NCI-H774 (cell line): ENCODE results near the gene ELOVL2.
"Not testable (repeated sequence)": the region's sequence is repeated elsewhere in the genome, so short reads cannot be mapped to it uniquely, and the experiment has no call there.

ENCODE experiments used
- DNase-seq: peaks from one replicate; lab custom pipeline; 2025; lab: John Stamatoyannopoulos, UW

ELOVL2 gene, protein sequence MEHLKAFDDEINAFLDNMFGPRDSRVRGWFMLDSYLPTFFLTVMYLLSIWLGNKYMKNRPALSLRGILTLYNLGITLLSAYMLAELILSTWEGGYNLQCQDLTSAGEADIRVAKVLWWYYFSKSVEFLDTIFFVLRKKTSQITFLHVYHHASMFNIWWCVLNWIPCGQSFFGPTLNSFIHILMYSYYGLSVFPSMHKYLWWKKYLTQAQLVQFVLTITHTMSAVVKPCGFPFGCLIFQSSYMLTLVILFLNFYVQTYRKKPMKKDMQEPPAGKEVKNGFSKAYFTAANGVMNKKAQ

DNA sequence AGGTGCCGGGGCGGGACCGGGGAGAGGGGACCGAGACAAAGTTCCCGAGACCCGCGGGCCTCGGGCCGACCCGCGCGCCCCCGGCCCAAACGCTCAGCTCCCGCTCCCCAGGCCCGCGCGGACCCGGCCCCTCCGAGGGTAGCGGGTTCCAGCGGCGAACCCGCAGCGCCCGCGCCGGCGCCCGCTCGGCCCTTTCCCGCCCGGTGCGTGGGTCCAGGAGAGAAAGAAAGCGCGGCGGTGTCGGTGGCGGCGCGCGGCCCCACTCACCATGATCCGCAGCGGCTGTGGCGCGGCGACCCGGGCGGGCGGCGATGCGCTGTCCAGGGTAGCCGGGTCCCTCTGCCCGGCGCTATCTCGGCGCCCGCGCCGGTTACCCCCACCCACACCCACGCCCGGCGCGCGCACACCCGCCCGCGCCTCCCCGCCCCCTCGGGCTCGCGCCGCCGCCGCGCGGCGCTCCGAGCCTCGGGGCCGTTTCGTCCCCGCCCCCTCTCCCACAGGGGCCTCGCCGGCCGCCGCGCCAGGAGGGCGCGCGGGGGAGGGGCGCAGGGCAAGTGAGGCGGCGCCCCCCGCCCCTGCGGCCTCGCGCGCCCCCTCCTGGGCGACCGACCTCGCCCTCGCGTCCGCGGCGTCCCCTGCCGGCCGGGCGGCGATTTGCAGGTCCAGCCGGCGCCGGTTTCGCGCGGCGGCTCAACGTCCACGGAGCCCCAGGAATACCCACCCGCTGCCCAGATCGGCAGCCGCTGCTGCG is at the start of gene ELOVL2:
Gene ELOVL2 (minus strand): TSS at position 345 of the 751 bp plus-strand sequence. CDS start 75 bp downstream, at position 270.
- no peak for DNase-seq

DNA sequence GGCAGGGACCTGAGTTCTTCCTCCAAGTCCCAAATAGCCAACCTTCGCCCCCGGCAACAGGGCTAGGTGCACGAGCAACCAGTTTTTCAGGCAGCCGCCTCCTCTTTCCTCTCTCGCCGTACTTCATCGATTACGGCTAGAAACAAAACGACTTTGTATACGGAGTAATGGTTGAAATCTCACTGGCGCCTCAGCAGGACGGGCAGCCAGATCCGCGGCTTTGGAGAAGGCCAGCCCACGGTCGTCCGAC is 49.2 kb upstream of the ELOVL2 start:
- DNase-seq, result no peak

DNA sequence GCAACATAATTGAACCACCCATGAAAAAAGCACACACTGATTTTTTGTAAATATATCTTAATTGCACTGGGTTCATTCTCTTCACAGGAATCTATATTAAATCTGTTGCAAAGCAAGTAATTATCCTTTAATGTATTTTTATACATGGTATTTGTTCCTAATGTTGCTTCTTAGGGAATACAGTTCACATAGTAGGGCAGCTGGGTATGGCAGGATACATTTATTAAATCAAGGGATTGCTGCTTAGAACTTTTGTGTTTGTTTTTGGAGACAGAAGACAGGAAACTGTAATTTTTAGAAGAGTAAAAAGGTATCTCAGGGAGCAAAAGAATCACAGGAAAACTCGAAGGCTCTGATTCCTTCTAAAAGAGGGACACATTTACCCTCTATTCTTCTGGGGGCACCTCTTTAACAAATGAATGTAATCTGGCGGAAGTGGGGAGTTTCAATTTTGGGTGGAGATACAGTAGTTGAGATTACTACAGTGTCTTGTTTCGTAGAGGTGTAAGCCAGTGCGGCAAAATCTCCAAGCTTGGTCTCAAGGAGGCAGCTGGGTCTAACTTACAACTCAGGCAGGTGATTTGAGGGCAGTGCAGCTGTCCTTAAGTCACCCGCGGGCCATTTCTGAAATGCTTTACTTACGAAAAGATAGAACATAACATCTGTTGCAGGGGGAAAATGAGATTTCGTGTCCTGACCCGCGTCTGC is 48.7 kb upstream of the ELOVL2 start:
- DNase-seq, result no peak

DNA sequence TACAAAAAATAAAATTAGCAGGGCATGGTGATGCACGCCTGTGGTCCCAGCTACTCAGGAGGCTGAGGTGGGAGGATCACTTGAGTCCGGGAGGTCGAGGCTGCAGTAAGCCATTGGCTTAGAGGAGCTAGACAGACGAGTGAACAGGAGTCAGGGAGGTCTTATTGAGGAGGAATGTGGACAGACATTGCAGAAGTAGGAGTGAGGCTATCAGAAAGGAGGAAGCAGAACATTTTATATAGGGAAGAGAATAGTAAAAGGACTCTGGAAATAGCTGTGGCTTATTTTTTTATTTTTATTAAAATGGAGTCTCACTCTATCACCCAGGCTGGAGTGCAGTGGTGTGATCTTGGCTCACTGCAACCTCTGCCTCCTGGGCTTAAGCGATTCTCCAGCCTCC is 47.0 kb upstream of the ELOVL2 start:
- DNase-seq, result not testable (repeated sequence)

DNA sequence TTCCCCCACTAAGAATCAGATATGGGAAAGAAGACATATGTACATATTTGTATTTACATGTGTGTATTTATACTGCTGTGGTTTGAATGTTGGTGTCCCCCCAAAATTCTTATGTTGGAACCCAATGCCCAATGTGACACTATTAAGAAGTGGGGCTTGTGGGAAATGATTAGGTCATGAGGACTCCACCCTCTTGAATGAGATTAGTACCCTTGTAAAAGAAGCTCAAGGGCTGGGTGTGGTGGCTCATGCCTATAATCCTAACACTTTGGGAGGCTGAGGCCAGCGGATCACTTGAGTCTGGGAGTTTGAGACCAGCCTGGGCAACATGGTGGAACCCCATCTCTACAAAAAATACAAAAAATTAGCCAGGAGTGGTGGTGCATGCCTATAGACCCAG is 45.6 kb upstream of the ELOVL2 start:
- no peak for DNase-seq

DNA sequence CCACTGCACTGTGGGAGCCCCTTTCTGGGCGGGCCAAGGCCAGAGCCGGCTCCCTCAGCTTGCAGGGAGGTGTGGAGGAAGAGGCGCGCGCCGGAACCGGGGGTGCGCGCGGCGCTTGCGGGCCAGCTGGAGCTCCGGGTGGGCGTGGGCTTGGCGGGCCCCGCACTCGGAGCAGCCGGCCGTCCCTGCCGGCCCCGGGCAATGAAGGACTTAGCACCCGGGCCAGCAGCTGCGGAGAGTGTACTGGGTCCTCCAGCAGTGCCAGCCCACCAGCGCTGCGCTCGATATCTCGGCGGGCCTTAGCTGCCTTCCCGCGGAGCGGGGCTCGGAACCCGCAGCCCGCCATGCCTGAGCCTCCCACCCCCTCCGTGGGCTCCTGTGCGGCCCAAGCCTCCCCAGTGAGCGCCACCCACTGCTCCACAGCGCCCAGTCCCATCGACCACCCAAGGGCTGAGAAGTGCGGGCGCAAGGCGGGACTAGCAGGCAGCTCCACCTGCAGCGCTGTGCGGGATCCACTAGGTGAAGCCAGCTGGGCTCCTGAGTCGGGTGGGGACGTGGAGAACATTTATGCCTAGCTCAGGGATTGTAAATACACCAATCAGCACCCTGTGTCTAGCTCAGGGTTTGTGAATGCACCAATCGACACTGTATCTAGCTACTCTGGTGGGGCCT is 43.2 kb upstream of the ELOVL2 start:
- DNase-seq, result not testable (repeated sequence)

DNA sequence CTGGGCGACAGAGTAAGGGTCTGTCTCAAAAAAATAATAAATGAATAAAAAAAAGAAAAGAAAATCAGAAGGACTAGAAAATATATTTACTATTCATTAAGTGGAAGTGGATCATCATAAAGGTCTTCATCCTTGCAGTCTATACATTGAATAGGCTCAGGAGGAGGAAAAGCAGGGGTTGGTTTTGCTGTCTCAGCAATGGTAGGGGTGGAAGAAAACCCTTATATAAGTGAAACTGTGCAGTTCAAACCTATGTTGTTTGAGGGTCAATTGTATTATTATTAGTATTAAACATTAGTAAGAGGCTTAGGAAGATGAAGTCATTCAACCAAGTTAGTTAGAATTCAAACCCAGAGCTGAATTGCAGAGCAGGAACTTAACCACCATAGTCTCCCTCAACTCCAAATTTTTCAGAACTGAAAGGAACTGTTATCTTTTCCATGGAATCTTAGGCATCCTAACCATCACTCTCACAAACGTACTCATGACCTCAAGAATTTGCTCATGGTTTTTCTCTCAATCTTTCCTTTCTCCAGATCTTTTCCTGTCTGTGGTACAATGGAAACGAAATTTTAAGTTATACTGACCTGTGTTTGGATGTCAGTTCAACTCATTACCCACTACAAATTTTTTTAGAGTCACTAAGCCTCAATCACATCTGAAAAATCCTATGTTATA is 41.8 kb upstream of the ELOVL2 start:
- DNase-seq, result no peak

DNA sequence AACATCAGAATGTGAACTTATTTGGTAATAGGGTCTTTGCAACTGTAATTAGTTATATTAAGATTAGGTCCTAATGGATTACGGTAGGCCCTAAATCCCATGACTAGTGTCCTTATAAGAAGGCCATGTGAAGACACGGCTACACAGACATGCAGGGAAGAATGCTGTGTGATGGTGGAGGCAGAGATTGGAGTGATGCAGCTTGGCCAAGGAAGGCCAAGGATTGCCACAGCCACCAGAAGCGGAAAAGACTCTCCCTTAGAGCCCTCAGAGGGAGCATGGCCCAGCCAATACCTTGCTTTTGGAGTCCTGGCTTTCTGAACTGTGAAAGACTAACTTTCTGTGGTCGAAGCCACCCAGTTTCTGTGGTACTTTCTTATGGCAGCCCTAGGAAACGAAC is 39.9 kb upstream of the ELOVL2 start:
- DNase-seq, result no peak

DNA sequence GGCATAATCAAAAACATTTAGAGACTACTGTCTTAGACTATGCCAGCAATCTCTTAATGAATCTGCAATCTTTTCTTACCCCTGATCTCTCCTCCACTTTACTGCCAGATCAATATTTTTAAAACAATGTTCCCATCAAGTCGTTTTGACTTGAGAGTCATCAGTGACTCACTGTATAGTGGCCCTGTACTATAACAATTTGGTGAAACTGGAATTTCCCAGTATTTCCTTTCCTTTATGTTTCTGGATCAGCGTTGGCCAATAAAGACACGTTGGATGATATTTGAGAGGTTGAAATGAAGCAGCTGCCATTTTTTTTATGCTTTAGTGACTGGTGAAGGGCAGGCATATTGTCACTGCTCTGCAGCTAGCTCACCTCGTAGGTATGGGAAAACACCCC is 39.4 kb upstream of the ELOVL2 start:
- DNase-seq, result no peak

DNA sequence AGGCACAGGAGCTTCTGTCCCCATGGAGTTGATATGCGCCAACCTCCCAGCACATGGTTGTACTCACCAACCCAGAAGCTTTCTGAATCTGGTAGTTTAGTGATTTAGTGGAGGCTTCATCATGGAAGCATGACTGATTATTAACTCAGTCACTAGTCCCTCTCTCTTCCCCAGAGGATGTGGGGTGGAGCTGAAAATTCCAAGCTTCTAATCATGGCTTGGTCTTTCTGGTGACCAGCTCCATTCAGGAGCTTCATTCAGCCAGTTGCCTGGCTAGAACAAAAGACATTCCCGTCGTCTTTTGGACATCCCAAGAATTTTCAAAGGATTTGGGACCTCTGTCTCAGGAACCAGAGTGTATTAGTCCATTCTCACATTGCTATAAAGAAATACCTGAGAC is 36.2 kb upstream of the ELOVL2 start:
- DNase-seq, result no peak

DNA sequence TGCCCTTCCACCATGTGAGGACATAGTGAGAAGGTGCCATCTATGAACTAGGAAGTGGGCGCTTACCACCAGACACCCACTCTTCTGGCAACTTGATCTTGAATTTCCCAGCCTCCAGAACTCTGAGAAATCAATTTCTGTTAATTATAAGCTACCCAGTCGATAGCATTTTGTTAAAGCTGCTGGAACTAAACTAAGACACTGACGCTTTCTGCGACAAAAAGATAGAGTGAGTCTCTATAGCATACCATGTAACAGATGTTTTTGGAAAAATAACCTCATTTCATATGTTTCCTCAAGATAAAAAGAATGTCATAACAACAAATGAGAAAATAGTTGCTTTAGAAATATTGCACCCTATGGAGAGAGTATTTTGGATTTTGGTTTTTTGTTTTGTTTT is 34.2 kb upstream of the ELOVL2 start:
- DNase-seq, result no peak

DNA sequence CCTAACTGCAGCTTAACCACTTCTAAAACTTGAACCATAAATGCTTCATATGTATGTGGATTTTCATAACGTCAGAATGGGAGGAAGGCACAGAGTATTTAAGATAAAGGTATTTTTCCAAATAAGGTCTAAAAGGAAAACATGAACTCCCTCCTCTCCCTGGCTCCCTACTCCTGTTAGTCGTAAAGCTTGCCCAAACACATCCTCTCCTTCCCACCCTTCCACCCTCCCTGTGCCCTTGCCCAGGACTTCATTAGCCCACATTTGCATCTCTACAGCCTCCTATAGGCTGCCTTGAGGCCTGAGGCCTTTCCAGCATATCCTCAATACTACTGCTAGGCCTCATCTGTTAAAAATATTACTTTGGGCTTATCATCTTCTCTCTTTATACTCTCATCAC is 32.4 kb upstream of the ELOVL2 start:
- no peak for DNase-seq

DNA sequence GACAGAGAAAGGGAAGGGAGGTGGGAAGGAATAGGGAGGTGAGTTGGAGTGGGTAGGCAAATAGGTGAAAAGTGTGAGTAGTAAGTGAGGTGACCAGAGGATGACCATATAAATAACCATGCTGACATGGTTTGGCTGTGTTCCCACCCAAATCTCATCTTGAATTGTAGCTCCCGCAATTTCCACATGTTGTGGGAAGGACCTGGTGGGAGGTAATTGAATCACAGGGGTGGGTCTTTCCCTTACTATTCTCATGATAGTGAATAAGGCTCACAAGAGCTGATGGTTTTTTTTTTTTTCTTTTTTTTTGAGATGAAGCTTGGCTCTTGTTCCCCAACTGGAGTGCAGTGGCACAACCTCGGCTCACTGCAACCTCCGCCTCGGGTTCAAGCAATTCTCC is 28.0 kb upstream of the ELOVL2 start:
- DNase-seq, result no peak

DNA sequence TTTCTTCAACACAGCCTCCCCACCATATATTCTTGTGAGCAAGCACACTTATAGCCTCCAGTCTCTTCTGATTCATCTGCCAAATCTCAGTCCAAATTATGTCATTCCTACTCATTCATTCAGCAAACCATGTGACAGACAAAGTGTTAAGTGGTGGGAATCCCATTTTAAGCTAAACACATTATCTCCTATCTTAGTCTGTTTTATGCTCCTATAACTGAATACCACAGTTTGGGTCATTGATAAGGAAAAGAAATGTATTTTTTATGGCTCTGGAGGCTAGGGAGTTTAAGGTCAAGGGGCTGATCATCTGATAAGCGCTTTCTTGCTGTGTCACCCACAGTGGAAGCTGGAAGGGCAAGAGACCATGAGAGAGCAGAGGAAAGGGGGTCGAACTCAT is 25.7 kb upstream of the ELOVL2 start:
- DNase-seq, result no peak

DNA sequence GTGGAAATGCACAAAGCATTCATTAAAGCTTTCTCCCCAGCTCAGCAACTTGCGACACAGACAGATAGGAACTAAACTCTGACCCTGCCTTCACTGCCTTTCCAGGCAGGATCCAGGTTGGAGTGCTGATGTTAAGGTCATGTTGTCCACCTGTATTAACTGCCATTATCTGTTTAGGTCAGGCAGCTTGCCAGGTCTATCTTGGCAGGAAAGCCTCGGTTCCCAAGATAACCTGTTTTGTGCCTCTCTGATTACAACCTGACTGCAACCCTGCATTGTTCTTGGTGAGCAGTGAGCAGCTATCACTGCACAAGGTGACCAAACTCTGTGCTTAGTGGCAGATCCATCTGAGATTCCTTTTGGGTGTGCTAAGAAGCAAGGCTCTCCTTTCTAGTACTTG is 23.2 kb upstream of the ELOVL2 start:
- DNase-seq, result no peak

DNA sequence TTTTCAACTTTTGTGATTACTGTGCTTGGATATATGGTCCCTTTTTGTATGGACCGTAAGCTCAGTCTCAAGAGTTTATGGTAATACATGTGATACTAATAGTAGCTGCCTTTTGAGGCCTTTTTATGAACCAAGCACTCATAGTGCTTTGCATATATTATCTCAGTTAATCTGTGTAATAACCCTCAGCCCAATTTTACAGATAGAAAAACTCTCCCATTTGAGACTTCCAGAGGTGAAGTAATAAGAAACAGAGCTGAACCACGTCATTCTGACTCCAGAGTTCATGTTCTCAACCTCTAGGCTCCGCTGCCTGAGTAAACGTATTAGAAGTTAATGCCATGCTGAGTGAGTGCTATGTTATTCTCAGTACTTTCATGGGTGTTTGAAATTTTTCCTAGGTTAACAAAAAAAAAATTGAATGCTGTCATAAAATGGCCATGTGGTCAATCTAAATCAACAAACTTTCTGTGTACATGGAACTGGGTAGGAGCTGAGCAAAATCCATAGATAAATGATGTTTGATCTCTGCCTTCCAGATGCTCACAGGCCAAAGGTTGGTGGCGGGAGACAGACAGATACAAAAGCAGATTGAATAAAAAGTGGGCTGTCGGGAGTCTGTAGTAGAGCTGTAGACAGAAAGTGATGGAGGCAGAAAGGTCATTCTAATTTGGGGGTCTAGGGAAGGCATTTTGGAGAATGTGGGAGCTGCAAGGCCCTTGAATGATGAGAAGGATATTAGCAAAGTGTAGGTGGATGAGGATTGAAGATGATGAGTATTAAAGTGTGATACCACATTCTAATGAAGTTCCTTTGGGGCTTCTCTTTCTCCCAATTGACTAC is 22.6 kb upstream of the ELOVL2 start:
- no peak for DNase-seq

DNA sequence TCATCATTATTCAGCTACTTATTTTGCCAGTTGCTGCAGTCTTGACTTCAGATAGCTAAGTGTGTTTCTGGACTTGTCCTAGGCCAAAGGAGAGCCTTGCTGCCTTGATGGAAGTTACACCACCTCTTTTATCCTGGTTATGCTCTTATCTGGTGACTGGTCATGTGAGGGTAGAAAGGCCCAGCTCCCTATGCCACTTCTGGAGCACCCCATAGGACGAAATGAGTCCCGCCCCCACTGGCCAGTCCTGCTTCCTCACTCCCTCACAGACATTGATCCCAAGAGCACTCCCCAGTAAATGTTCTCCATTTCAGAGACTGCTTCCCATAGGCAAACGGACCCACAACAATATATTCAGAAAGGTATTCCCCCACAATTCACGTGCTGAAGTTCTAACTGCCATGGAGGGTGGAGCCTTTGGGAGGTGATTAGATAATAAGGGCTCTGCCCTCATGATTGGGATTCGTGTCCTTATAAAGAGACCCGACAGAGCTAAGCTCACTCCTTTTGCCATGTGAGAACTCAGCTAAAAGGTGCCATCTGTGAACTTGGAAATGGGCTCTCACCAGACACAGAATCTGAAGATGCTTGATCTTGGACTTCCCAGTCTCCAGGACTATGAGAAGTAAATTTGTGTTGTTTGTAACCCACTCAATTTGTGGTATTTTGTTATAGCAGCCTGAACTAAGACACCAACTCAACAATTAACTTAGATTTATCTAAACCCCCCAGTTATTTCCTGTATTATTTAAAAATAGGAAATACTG is 21.5 kb upstream of the ELOVL2 start:
- DNase-seq, result no peak

DNA sequence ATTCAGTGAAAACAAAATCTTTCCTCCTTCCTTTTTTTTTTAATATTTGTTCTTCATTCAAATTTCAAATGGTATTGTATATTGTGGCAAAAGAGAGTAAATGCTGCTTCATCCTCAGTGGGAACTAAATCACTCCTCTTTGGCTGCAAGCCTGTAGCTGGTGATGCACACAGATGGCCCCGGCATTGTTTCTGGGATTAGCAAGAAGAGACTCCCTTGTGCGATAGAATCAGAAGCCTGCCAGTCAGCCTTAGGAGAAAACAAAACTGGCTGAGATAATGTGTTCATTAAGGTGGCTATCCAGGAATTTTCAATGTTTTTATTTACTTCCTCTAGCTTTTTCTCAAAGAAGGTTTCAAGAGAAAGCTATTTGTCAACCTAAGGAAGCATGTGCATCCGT is 20.7 kb upstream of the ELOVL2 start:
- DNase-seq, result no peak

DNA sequence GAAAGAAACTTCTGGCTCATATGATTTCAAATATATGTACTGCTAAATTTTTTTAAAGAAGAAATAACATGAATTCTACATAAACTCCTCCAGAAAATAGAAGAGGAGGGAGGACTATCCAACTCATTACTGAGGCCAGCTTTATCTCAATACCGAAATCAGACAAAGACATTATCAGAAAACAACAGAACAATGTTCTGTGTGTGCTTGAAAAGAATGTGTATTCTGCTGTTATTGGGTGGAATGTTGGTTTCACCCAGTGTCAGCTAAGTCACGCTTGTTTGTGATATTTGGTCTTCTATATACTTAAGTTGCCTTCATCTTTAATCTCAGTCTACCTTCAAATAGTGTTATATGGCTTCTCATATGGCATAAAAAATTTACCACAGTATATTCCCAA is 18.6 kb upstream of the ELOVL2 start:
- no peak for DNase-seq

DNA sequence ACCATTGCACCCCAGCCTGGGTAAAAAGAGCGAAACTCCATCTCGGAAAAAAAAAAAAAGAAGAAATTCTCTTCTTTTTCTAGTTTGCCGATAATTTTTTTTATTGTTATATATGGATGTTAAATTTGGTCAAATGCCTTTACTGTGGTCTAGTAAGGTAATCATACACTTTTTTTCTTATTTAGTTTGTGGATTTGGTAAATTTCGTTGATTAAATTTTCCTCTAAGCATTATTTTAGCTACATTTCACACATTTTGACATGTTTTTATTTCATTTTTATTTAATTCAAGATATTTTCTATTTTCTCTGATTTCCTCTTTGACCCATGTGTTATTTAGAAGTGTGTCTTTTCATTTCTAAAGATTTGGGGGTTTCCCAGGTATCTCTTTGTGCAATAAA is 18.0 kb upstream of the ELOVL2 start:
- DNase-seq, result no peak

DNA sequence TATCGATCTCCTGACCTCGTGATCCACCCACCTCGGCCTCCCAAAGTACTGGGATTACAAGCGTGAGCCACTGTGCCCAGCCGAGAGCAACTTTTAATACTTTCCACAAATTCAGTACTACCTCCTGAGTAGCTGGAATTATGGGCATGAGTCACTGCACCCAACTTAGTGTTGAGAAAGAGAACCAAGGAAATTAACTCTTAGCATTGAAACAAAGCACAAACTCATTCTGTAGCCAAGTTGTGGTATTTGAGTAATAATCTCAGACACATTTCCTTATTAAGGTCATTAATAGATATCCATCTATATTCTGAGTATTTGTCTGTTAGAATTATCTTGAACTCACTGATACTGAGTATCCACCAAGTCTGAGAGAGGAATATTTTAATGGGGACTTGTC is 14.3 kb upstream of the ELOVL2 start:
- no peak for DNase-seq
